Rectal smooth muscle tissue (tissue), 1 donor: Measurements from ENCODE around the gene EIF4E.
"Not testable (repeated sequence)": the region's sequence is repeated elsewhere in the genome, so short reads cannot be mapped to it uniquely, and the experiment has no call there.

Experiments used
- H3K27ac ChIP-seq: one replicate; pipeline ENCODE4 v1.7.0; 2013; ENCODE audit warnings: low read depth, low read length, inconsistent platforms
- H3K27me3 ChIP-seq: one replicate; pipeline ENCODE4 v1.7.0; 2013; ENCODE audit warnings: low read length; ENCODE audit not compliant: control insufficient read depth, insufficient read depth
- H3K36me3 ChIP-seq: one replicate; pipeline ENCODE4 v1.7.0; 2013; ENCODE audit warnings: low read length; ENCODE audit not compliant: control insufficient read depth, insufficient read depth
- H3K4me1 ChIP-seq: one replicate; pipeline ENCODE4 v1.7.0; 2013; ENCODE audit warnings: low read length; ENCODE audit not compliant: control insufficient read depth, insufficient read depth
- H3K4me3 ChIP-seq: one replicate; pipeline ENCODE4 v1.7.0; 2013; ENCODE audit warnings: low read length
- H3K9ac ChIP-seq: one replicate; pipeline ENCODE4 v1.7.0; 2013; ENCODE audit warnings: low read length

The EIF4E gene

DNA sequence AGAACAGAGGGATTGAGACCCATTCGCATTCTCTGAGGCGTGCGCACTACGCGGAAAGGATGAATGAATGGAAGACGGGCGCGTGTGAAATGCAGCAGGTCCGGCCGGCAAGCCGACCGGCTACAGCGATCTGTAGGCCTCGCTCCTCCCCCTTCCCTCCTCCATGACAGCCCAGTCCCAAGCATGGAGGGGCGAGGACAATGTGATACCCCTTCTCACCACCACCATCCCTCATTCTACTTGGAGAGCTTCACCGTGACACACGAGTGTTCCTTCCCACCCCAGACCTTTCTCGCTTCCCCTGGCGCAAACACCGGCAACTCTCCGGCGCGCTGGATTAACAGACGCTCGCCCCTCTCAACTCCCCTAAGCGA lies 815 bp downstream of the EIF4E start:
- peak overlapping the region; percentile 97 for H3K27ac ChIP-seq
- H3K36me3 ChIP-seq: no peaks in the 10 kb centered on the region
- H3K4me1 ChIP-seq: peaks cover 13% of the 10 kb centered on the region
- no peaks in the 10 kb centered on the region for H3K27me3 ChIP-seq
- peak overlapping the region; percentile 34 for H3K9ac ChIP-seq
- H3K4me3 ChIP-seq: peak overlapping the region; percentile 80

DNA sequence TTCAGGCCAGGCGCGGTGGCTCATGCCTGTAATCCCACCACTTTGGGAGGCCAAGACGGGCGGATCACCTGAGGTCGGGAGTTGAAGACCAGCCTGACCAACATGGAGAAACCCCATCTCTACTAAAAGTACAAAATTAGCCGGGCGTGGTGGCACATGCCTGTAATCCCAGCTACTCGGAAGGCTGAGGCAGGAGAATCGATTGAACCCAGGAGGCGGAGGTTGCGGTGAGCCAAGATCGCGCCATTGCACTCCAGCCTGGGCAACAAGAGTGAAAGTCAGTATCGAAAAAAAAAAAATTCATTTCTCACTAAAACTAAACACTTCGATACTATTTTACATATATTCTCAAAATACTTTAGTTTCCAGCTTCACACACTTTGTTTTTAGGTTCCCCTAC lies 2.7 kb downstream of the EIF4E start:
- H3K27ac ChIP-seq, H3K27me3 ChIP-seq: not testable (repeated sequence)
- peaks cover 13% of the 10 kb centered on the region for H3K4me1 ChIP-seq

DNA sequence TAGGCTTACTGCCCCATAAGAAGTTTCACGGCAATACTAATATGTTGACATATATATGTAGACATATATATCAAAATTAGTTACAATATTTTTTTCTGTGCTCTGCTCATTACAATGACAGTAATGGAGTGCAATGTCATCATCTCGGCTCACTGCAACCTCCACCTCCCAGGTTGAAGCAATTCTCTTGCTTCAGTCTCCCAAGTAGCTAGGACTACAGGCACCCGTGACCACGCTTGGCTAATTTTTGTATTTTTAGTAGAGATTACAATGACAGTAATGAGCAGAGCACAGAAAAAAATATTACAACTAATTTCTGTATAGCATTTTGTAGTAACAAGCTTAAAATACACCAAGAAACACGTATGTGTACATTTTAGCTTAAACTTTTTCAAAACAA lies 7.6 kb downstream of the EIF4E start:
- H3K4me1 ChIP-seq: no peaks in the 10 kb centered on the region
- H3K9ac ChIP-seq: no peak overlapping the region
- no peak overlapping the region for H3K4me3 ChIP-seq
- H3K36me3 ChIP-seq: no peaks in the 10 kb centered on the region
- H3K27me3 ChIP-seq: no peaks in the 10 kb centered on the region
- no peak overlapping the region for H3K27ac ChIP-seq

More for the DNA sequence above, 2.7 kb downstream of the EIF4E start:
- not testable (repeated sequence) for H3K36me3 ChIP-seq, H3K4me3 ChIP-seq, H3K9ac ChIP-seq

DNA sequence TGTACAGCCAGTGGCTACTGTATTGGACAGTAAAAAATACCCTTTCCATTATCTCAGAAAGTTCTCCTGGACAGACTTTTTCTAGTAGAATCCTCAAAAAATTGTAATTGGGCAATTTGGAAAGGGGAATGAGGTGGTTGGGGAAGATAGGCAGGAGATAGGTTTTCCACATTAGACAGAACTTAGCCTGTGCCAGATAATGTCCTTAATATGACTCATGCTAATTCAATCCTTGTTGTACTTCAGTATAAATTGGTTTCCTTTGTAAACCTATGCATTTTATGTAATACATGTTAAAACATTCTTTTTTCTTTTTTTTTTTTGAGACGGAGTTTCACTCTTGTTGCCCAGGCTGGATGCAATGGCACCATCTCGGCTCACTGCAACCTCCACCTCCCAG lies 8.9 kb downstream of the EIF4E start:
- Histone ChIP-seq H3K27ac (no peak overlapping the region), H3K36me3 (no peaks in the 10 kb centered on the region), H3K9ac (no peak overlapping the region)

DNA sequence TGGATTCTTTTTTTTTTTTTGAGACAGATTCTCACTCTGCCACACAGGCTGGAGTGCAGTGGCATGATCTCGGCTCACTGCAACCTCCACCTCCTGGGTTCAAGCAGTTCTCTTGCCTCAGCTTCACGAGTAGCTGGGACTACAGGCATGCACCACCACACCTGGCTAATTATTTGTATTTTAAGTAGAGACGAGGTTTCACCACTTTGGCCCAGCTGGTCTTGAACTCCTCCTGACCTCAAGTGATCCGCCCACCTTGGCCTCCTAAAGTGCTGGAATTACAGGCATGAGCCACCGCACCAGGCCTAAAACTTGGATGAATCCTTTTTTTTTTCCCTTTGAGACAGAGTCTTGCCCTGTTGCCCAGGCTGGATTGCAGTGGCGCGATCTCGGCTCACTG lies 18.2 kb downstream of the EIF4E start:
- not testable (repeated sequence) for H3K4me3 ChIP-seq, H3K27ac ChIP-seq, H3K9ac ChIP-seq, H3K27me3 ChIP-seq, H3K36me3 ChIP-seq
- peaks cover 15% of the 10 kb centered on the region for H3K4me1 ChIP-seq

More for the DNA sequence above, 8.9 kb downstream of the EIF4E start:
- H3K4me1 ChIP-seq: no peaks in the 10 kb centered on the region
- H3K27me3 ChIP-seq: no peaks in the 10 kb centered on the region
- no peak overlapping the region for H3K4me3 ChIP-seq

DNA sequence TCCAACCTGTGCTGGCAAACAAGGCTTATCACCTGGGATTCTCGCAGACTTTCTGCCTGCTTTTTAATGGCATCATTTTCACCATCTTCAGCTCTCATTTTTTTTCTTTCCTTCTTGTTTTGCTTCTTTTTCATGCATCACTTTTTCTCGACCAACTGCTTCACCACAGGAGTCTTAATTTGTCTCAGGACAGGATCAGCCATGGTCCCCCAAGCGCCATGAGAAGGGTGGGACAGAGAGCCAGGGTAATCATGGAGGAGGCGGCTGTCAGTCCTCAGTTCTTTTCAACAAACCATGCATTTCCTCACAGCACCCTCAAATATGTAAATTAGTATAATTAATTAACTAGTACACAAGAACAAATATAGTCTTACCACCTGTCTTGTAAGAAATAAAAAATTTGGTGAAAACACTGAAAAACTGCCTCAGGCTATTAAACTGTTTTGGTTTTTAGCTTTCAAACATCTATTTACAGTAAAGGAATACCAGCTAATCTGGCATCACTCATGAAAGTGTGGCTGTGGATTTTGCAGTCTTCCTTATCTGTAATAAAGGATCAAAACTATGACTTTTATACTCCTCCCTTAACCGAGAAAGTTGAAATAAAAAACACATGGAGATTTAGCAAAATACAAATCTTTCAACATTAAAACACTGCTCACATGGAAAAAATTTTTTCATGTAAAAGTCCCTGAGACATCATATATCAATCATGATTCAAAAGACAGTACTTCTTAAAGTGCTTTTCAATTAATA lies 19.1 kb downstream of the EIF4E start:
- H3K4me3 ChIP-seq: no peak overlapping the region
- peaks cover 17% of the 10 kb centered on the region for H3K4me1 ChIP-seq
- no peak overlapping the region for H3K9ac ChIP-seq
- no peak overlapping the region for H3K27ac ChIP-seq
- no peaks in the 10 kb centered on the region for H3K36me3 ChIP-seq
- H3K27me3 ChIP-seq: no peaks in the 10 kb centered on the region

DNA sequence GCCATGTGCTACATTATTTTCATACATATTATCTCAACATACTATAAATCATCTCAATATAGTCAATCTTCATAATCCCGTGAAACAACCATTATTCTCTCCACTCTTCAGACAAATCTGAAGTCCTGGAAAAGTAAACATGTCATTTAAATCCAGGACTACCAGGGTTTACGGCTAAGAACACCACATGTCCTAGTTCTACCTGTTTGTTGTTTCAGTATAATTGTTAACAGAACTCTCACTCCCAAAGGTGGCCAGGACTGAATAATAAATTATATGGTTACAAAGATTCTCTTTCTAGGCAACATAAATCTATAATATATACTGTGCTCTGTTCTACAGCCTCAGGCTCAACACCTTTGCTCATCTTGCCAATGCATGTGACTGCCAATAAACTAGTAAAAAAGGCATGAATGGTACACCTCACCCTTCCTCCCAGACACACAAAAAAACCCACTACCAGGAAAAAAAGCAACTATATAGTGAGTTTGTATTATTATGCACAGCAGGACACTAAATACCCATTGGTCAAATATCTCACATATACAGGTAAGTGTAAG lies 20.1 kb downstream of the EIF4E start:
- H3K9ac ChIP-seq: no peak overlapping the region
- H3K27ac ChIP-seq: no peak overlapping the region
- H3K27me3 ChIP-seq: no peaks in the 10 kb centered on the region
- no peak overlapping the region for H3K4me3 ChIP-seq
- H3K36me3 ChIP-seq: no peaks in the 10 kb centered on the region
- peaks cover 17% of the 10 kb centered on the region for H3K4me1 ChIP-seq

DNA sequence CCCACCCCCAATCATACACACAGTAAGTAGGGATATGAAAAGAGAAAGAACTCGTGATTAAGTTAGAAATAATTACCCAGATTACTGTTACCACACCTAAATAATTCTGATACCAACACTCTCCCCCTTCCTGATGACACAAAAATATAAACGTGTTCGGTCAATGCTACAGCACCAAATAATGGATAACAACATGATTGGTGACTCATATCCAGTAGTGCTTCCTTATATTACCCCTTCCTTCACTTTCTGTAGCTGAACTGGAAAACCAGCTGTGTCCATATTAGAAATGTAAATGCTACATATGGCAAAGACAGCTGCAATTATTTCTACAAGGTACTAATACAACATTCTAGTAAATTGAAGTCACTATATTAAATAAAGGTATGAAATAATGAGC lies 20.8 kb downstream of the EIF4E start:
- no peak overlapping the region for H3K27ac ChIP-seq
- peaks cover 17% of the 10 kb centered on the region for H3K4me1 ChIP-seq
- no peak overlapping the region for H3K9ac ChIP-seq
- no peak overlapping the region for H3K4me3 ChIP-seq
- no peaks in the 10 kb centered on the region for H3K36me3 ChIP-seq
- no peaks in the 10 kb centered on the region for H3K27me3 ChIP-seq

DNA sequence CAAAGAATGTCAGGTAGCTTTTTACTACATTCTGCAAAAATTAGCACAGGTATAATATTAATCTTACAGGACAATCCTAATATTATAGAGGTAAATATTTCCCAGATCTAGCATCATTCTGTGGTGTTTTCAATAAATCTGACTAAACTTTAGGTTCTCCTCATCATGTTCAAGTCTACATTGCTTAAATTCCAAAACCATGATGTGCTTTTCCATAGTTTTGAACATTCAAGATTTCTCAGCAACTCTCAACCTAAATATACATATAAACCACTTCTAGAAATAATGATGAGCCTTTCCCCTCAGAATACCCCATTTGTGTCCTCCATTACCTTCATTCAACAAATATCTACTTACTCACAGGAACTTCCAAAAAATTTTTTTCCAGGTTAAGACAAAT lies 23.1 kb downstream of the EIF4E start:
- Histone ChIP-seq H3K4me3 (no peak overlapping the region), H3K9ac (no peak overlapping the region), H3K4me1 (peaks cover 16% of the 10 kb centered on the region), H3K27ac (no peak overlapping the region), H3K27me3 (no peaks in the 10 kb centered on the region), H3K36me3 (no peaks in the 10 kb centered on the region)

DNA sequence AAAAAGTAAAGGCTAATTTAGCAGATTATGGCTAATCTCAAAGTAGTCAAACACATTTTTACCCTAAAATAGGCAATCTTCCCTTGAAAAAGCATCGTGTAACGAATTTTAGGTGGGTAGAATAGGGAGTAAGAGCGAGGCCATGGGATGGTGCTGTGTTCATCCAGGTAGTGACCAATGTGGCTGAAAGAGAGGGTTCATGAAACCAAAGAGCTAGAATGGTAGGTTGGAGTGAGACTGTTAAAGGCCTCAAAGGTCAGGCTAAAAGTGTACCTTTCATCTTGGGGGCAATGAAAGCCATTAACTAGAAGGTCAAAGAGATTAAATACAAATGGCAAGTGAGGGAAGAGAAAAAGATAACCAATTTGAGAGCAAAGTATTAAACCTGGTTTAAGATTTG lies 23.6 kb downstream of the EIF4E start:
- Histone ChIP-seq H3K9ac (no peak overlapping the region), H3K4me3 (no peak overlapping the region), H3K27ac (no peak overlapping the region), H3K27me3 (no peaks in the 10 kb centered on the region), H3K4me1 (peaks cover 14% of the 10 kb centered on the region), H3K36me3 (no peaks in the 10 kb centered on the region)

DNA sequence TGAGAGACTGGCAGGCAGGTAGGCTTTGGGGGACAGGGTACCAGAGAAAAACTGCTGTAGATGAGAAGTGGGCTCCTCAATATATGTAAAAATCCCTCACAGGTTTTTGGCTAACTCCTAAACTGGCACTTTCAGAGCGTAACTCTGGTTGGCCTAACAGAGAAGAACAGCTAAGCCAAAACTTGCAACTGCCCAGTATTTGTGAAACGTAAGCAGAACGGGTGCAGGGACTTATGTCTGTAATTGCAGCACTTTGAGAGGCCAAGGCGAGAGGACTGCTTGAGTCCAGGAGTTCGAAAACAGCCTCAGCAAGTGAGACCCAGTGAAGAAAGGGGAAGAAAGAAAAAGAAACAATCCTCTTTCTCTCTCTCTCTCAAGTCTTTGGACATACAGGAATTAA lies 25.0 kb downstream of the EIF4E start:
- Histone ChIP-seq H3K27ac (no peak overlapping the region), H3K4me1 (peaks cover 9% of the 10 kb centered on the region), H3K9ac (no peak overlapping the region), H3K4me3 (no peak overlapping the region), H3K36me3 (no peaks in the 10 kb centered on the region), H3K27me3 (no peaks in the 10 kb centered on the region)

DNA sequence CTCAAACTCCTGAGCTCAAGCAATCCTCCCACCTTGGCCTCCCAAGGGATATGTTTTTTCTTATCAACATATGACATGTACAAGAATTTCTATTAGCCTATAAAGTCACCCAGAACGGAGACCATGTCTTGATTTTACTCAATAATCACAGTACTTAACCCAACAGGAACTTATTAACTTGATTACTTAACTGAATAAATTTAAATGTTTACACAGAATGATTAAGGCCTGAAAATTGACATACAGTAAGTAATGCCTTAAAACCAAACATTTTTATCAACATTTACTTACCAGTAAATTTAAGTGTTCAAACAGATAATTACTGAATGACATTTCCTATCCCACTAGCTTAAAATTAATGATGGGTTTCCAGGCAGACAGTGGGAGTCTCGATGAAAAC lies 25.4 kb downstream of the EIF4E start:
- Histone ChIP-seq H3K36me3 (no peaks in the 10 kb centered on the region), H3K27me3 (no peaks in the 10 kb centered on the region), H3K9ac (no peak overlapping the region), H3K4me3 (no peak overlapping the region), H3K27ac (no peak overlapping the region), H3K4me1 (peaks cover 5% of the 10 kb centered on the region)

DNA sequence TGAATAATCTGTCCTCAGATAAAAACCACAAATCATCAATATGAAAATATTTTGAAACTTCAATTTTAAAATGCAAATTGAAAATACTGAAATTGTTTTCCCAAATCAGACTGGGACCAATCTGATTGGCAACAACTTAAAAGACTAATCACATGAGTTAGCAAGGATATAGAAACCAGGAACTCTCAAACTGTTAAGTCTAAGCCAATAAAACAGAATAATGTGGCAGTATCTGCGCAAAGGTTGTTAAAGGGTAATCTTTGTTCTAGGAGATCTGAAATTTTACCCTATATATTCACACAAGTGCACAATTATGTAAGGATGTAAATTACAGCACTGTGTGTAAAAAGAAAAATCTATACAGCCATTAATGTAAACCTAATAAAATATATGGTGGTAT lies 29.7 kb downstream of the EIF4E start:
- no peak overlapping the region for H3K27ac ChIP-seq
- H3K4me3 ChIP-seq: no peak overlapping the region
- no peaks in the 10 kb centered on the region for H3K4me1 ChIP-seq
- H3K27me3 ChIP-seq: no peaks in the 10 kb centered on the region
- H3K36me3 ChIP-seq: peaks cover 3% of the 10 kb centered on the region
- no peak overlapping the region for H3K9ac ChIP-seq
